PC-3 (cell line): ENCODE data around the gene MRPS7.

ENCODE experiments used
- EZH2 ChIP-seq: fragments of 300-600 bp; sonication (generic); IDR thresholded peaks from one replicate; pipeline ENCODE4 v1.6.1; 2017; ENCODE audit warnings: antibody characterized with exemption, mild to moderate bottlenecking, low read length; ENCODE audit not compliant: unreplicated experiment
- TF ChIP-seq, protein P1 (sequence below): fragments of 300-600 bp; sonication (generic); conservative IDR thresholded peaks from 2 replicates; pipeline ENCODE4 v1.5.1; 2017; ENCODE audit warnings: antibody characterized with exemption, low read depth, mild to moderate bottlenecking, low read length

GRCh38 chr17:75270966-75271232 is 9.2 kb downstream of the MRPS7 start, which contains the start of gene MIF4GD:
- TF ChIP-seq EZH2: no peak
- TF ChIP-seq, protein P1, sequence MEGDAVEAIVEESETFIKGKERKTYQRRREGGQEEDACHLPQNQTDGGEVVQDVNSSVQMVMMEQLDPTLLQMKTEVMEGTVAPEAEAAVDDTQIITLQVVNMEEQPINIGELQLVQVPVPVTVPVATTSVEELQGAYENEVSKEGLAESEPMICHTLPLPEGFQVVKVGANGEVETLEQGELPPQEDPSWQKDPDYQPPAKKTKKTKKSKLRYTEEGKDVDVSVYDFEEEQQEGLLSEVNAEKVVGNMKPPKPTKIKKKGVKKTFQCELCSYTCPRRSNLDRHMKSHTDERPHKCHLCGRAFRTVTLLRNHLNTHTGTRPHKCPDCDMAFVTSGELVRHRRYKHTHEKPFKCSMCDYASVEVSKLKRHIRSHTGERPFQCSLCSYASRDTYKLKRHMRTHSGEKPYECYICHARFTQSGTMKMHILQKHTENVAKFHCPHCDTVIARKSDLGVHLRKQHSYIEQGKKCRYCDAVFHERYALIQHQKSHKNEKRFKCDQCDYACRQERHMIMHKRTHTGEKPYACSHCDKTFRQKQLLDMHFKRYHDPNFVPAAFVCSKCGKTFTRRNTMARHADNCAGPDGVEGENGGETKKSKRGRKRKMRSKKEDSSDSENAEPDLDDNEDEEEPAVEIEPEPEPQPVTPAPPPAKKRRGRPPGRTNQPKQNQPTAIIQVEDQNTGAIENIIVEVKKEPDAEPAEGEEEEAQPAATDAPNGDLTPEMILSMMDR: no peak
